DND-41 (cell line): Measurements from ENCODE around the gene SLC41A3.

ENCODE experiments used
- EZH2 ChIP-seq: IDR thresholded peaks from 3 replicates; pipeline ENCODE4 v1.6.1; 2012; ENCODE audit warnings: borderline replicate concordance, low read depth, mild to moderate bottlenecking, moderate library complexity, low read length, inconsistent platforms; ENCODE audit not compliant: severe bottlenecking
- TF ChIP-seq, protein P1 (sequence below): IDR thresholded peaks from 2 replicates; pipeline ENCODE4 v1.5.1; 2012; ENCODE audit warnings: borderline replicate concordance, low read length, moderate library complexity, mild to moderate bottlenecking; ENCODE audit not compliant: poor library complexity, severe bottlenecking; ENCODE audit errors: extremely low read depth

DNA sequence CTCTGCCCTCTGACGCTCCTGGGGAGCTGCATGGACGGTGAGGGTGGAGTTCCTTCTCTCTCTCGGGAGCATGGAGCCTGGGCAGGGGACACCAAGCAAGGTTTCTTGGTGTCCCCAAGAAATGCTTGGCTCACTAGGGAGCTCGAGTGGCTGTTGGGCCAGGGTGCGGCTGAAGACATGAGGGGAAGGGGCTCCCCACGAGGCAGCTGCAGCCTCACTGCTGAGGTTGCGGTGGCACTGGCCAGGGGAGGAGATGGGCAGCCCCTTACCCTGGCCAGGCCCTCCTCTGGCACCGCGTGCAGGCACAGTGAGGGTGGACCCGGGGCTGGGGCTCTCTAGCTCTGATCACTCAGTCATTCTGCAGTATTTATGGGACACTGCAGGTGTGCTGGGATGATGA is 43.5 kb upstream of the SLC41A3 start:
- TF ChIP-seq, protein P1, sequence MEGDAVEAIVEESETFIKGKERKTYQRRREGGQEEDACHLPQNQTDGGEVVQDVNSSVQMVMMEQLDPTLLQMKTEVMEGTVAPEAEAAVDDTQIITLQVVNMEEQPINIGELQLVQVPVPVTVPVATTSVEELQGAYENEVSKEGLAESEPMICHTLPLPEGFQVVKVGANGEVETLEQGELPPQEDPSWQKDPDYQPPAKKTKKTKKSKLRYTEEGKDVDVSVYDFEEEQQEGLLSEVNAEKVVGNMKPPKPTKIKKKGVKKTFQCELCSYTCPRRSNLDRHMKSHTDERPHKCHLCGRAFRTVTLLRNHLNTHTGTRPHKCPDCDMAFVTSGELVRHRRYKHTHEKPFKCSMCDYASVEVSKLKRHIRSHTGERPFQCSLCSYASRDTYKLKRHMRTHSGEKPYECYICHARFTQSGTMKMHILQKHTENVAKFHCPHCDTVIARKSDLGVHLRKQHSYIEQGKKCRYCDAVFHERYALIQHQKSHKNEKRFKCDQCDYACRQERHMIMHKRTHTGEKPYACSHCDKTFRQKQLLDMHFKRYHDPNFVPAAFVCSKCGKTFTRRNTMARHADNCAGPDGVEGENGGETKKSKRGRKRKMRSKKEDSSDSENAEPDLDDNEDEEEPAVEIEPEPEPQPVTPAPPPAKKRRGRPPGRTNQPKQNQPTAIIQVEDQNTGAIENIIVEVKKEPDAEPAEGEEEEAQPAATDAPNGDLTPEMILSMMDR: no peak
- TF ChIP-seq EZH2: no peak
